Measurements from ENCODE around the gene MBIP.

DNA sequence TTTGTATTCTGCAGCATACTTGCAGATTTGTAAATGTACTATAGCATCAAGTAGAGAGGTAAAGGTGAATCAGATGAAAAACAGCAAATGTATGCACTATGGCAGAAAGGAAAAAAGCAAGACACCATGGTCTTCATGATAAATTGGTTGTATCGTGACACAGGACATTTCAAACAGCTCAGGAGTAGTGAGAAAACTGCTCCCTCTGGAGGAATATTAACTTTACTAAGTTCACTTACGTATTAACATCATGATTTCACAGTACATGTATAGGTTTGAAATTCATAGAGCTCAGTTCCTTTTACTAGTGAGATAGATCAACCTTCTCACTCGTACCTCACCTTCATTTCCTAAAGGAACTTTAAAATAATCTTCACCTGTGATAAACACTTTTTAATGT lies 6.5 kb downstream of the MBIP start:
- TF ChIP-seq, protein P1, sequence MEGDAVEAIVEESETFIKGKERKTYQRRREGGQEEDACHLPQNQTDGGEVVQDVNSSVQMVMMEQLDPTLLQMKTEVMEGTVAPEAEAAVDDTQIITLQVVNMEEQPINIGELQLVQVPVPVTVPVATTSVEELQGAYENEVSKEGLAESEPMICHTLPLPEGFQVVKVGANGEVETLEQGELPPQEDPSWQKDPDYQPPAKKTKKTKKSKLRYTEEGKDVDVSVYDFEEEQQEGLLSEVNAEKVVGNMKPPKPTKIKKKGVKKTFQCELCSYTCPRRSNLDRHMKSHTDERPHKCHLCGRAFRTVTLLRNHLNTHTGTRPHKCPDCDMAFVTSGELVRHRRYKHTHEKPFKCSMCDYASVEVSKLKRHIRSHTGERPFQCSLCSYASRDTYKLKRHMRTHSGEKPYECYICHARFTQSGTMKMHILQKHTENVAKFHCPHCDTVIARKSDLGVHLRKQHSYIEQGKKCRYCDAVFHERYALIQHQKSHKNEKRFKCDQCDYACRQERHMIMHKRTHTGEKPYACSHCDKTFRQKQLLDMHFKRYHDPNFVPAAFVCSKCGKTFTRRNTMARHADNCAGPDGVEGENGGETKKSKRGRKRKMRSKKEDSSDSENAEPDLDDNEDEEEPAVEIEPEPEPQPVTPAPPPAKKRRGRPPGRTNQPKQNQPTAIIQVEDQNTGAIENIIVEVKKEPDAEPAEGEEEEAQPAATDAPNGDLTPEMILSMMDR (IDR thresholded peaks at IDR 0.05): no peak
- no peak for TF ChIP-seq POLR2A (IDR thresholded peaks at IDR 0.05)

All from right lobe of liver (tissue), 4 donors.